Measurements from ENCODE around the gene PRKCE.

Gene PRKCE

GRCh38 chr2:45729753-45730512 lies 78.5 kb downstream of the PRKCE start:
- peak; percentile 72 for DNase-seq

- peak; percentile 13 for DNase-seq
Measured at GRCh38 chr2:45731141-45731540, 79.7 kb downstream of the PRKCE start.

GRCh38 chr2:45732436-45732835 lies 81.0 kb downstream of the PRKCE start:
- DNase-seq: no peak

GRCh38 chr2:45732946-45733345 lies 81.5 kb downstream of the PRKCE start:
- DNase-seq: no peak

GRCh38 chr2:45734336-45734735 lies 82.9 kb downstream of the PRKCE start:
- DNase-seq: no peak

- DNase-seq: peak; percentile 55
Measured at GRCh38 chr2:45734952-45735351, 83.5 kb downstream of the PRKCE start.

GRCh38 chr2:45736757-45737704 lies 85.6 kb downstream of the PRKCE start:
- DNase-seq: no peak

GRCh38 chr2:45739796-45740485 lies 88.5 kb downstream of the PRKCE start:
- peak; percentile 70 for DNase-seq

- no peak for DNase-seq
Measured at GRCh38 chr2:45741161-45741850, 89.8 kb downstream of the PRKCE start.

GRCh38 chr2:45743531-45744396 lies 92.3 kb downstream of the PRKCE start:
- DNase-seq: no peak

GRCh38 chr2:45745231-45745630 lies 93.8 kb downstream of the PRKCE start:
- no peak for DNase-seq

GRCh38 chr2:45746888-45747287 lies 95.4 kb downstream of the PRKCE start:
- no peak for DNase-seq

- no peak for DNase-seq
Measured at GRCh38 chr2:45747363-45747762, 95.9 kb downstream of the PRKCE start.

- peak; percentile 81 for DNase-seq
Measured at GRCh38 chr2:45748239-45748638, 96.8 kb downstream of the PRKCE start.

- peak; percentile 56 for DNase-seq
Measured at GRCh38 chr2:45750001-45750400, 98.5 kb downstream of the PRKCE start.

- DNase-seq: peak; percentile 22
Measured at GRCh38 chr2:45750484-45750883, 99.0 kb downstream of the PRKCE start.

GRCh38 chr2:45753381-45753780 lies 101.9 kb downstream of the PRKCE start:
- no peak for DNase-seq

GRCh38 chr2:45754131-45755010 lies 102.9 kb downstream of the PRKCE start:
- no peak for DNase-seq

GRCh38 chr2:45755585-45756335 lies 104.3 kb downstream of the PRKCE start:
- DNase-seq: no peak

GRCh38 chr2:45758018-45758417 lies 106.5 kb downstream of the PRKCE start:
- no peak for DNase-seq
